HCT116 (cell line): ENCODE data around the gene NAGPA. TPM values are rescaled to one million over a fixed set of nuclear protein-coding genes. Genes with fewer than 3 reads are reported as not detected.

Experiments
- ATAC-seq: fragments of 200-7000 bp; cut with Tn5 transposase; 2 replicates; pipeline ENCODE4 v1.9.1; 2020; ENCODE audit warnings: mild to moderate bottlenecking, moderate library complexity
- BruUV-seq: library from RNA; stranded (reverse); fragments of 400-500 nt; replicated peaks from 2 replicates; lab custom pipeline; 2021; lab: Mats Ljungman, UMichigan
- CTCF ChIA-PET: fragments of 300-600 bp; sonication (Branson Sonifier 250); formaldehyde crosslinking; loops from one replicate; lab custom pipeline; 2021; ENCODE audit warnings: antibody characterized with exemption; lab: Charles Lee
- POLR2A ChIA-PET: fragments of 300-600, 350-600 bp; sonication (Branson Sonifier 250); formaldehyde crosslinking; loops from one replicate; lab custom pipeline; 2021; ENCODE audit warnings: antibody characterized with exemption; lab: Charles Lee
- RAD21 ChIA-PET, 2 experiments: fragments of 300-600 bp; sonication (Branson Sonifier 250); formaldehyde crosslinking; loops; one replicate each; lab custom pipeline; 2023; ENCODE audit warnings: low total read pairs in 2 of 2; ENCODE audit not compliant: uncharacterized antibody in 2 of 2, unreplicated experiment in 2 of 2, low non-redundant PET in 1 of 2; lab: Charles Lee
- DNase-seq: peaks from one replicate; pipeline ENCODE4 v3.0.0-alpha.2; 2010; ENCODE audit warnings: low read depth, low spot score
- H2AFZ ChIP-seq: fragments of 200-600 bp; shearing (Covaris generic), sonication (generic); 2 replicates; pipeline ENCODE4 v1.6.1; 2017; ENCODE audit warnings: low read depth, mixed run types, mixed read lengths, antibody characterized with exemption, low read length; ENCODE audit not compliant: poor library complexity, severe bottlenecking
- H3K27ac ChIP-seq: 2 replicates; pipeline ENCODE4 v1.5.1; 2012; ENCODE audit warnings: low read depth, low read length
- H3K27me3 ChIP-seq: fragments of 200-600 bp; sonication (generic); 2 replicates; pipeline ENCODE4 v1.6.1; 2016; ENCODE audit warnings: mixed run types, low read length, mixed read lengths; ENCODE audit not compliant: insufficient read depth
- H3K36me3 ChIP-seq, 2 experiments: fragments of 200-500 bp in 1 of 2; fragments of 200-600 bp in 1 of 2; sonication (Bioruptor generic) in 1 of 2; sonication (generic) in 1 of 2; 2 replicates each; pipeline versions ENCODE4 v1.5.1 to v1.6.1; 2014 to 2016; ENCODE audit warnings: low read length in 2 of 2, inconsistent platforms in 1 of 2, mixed read lengths in 1 of 2, mixed run types in 1 of 2; ENCODE audit not compliant: insufficient read depth in 2 of 2, control insufficient read depth in 1 of 2
- H3K4me1 ChIP-seq, 2 experiments: fragments of 200-600 bp in 1 of 2; sonication (generic) in 1 of 2; 2 replicates each; pipeline versions ENCODE4 v1.5.1 to v1.6.1; 2012 to 2017; ENCODE audit warnings: low read length in 2 of 2, inconsistent platforms in 1 of 2, mild to moderate bottlenecking in 1 of 2, mixed read lengths in 1 of 2, mixed run types in 1 of 2, moderate library complexity in 1 of 2; ENCODE audit not compliant: insufficient read depth in 2 of 2, control insufficient read depth in 1 of 2
- H3K4me2 ChIP-seq: fragments of 200-600 bp; sonication (generic); 2 replicates; pipeline ENCODE4 v1.6.1; 2017; ENCODE audit warnings: mixed run types, low read length, mixed read lengths
- H3K4me3 ChIP-seq, 2 experiments: fragments of 200-600 bp in 1 of 2; sonication (generic) in 1 of 2; replicated peaks in 1 of 2; 2 replicates each; pipeline ENCODE4 v1.5.1; 2011 to 2016; ENCODE audit warnings: low read length in 2 of 2, control low read depth in 1 of 2, low read depth in 1 of 2, mild to moderate bottlenecking in 1 of 2, mixed read lengths in 1 of 2, mixed run types in 1 of 2
- H3K79me2 ChIP-seq: fragments of 200-600 bp; sonication (generic); 2 replicates; pipeline ENCODE4 v1.6.1; 2017; ENCODE audit warnings: mild to moderate bottlenecking, mixed run types, low read length, moderate library complexity, mixed read lengths; ENCODE audit not compliant: insufficient read depth
- H3K9ac ChIP-seq: fragments of 200-600 bp; sonication (generic); 2 replicates; pipeline ENCODE4 v1.6.1; 2016; ENCODE audit warnings: low read length, mixed read lengths
- H3K9me2 ChIP-seq: fragments of 200-600 bp; sonication (generic), shearing (Covaris generic); 2 replicates; pipeline ENCODE4 v1.6.1; 2017; ENCODE audit warnings: mixed run types, mild to moderate bottlenecking, moderate library complexity; ENCODE audit not compliant: insufficient read depth
- H3K9me3 ChIP-seq, 2 experiments: fragments of 200-500 bp in 1 of 2; fragments of 200-600 bp in 1 of 2; sonication (Bioruptor generic) in 1 of 2; sonication (generic) in 1 of 2; 2 replicates each; pipeline ENCODE4 v1.6.1; 2014 to 2017; ENCODE audit warnings: low read length in 2 of 2, mixed read lengths in 2 of 2, inconsistent platforms in 1 of 2, low read depth in 1 of 2, mild to moderate bottlenecking in 1 of 2, mixed run types in 1 of 2, moderate library complexity in 1 of 2; ENCODE audit not compliant: control insufficient read depth in 1 of 2, insufficient read depth in 1 of 2
- H4K20me1 ChIP-seq: fragments of 200-600 bp; sonication (generic), shearing (Covaris generic); 2 replicates; pipeline ENCODE4 v1.6.1; 2017; ENCODE audit warnings: mixed run types, mild to moderate bottlenecking, moderate library complexity; ENCODE audit not compliant: insufficient read depth
- CBX3 ChIP-seq: IDR thresholded peaks from 2 replicates; pipeline ENCODE4 v1.6.1; 2012; ENCODE audit warnings: low read depth
- EGR1 ChIP-seq: IDR thresholded peaks from 2 replicates; pipeline ENCODE4 v1.6.1; 2012; ENCODE audit warnings: low read depth
- ELF1 ChIP-seq: IDR thresholded peaks from 2 replicates; pipeline ENCODE4 v1.6.1; 2012; ENCODE audit warnings: low read depth, borderline replicate concordance
- EZH2 ChIP-seq: fragments of 200-600 bp; sonication (generic); IDR thresholded peaks from 2 replicates; pipeline ENCODE4 v1.6.1; 2017; ENCODE audit warnings: antibody characterized with exemption, mixed run types
- EZH2phosphoT487 ChIP-seq: fragments of 200-600 bp; IDR thresholded peaks from 2 replicates; pipeline ENCODE4 v1.6.1; 2018; ENCODE audit warnings: antibody characterized with exemption, borderline replicate concordance
- FOSL1 ChIP-seq: IDR thresholded peaks from 2 replicates; pipeline ENCODE4 v1.6.1; 2012; ENCODE audit warnings: low read depth
- JUND ChIP-seq: IDR thresholded peaks from 2 replicates; pipeline ENCODE4 v1.6.1; 2012
- SIN3A ChIP-seq: IDR thresholded peaks from 2 replicates; pipeline ENCODE4 v1.6.1; 2012; ENCODE audit warnings: low read depth
- SP1 ChIP-seq: IDR thresholded peaks from 2 replicates; pipeline ENCODE4 v1.6.1; 2012; ENCODE audit warnings: low read depth
- SRF ChIP-seq: IDR thresholded peaks from 2 replicates; pipeline ENCODE4 v1.6.1; 2012; ENCODE audit warnings: low read depth
- YY1 ChIP-seq: IDR thresholded peaks from 2 replicates; pipeline ENCODE4 v1.6.1; 2011; ENCODE audit warnings: low read length, low read depth, moderate library complexity, mild to moderate bottlenecking; ENCODE audit not compliant: insufficient replicate concordance; ENCODE audit errors: extremely low read depth
- ZFX ChIP-seq: fragments of 450-650 bp; IDR thresholded peaks from 2 replicates; pipeline ENCODE4 v1.6.1; 2017
- ZNF274 ChIP-seq: fragments of 200-500 bp; sonication (Bioruptor generic); IDR thresholded peaks from 2 replicates; pipeline ENCODE4 v1.6.1; 2014; ENCODE audit warnings: mild to moderate bottlenecking, low read depth, low read length, inconsistent platforms
- intact Hi-C: fragments of 100-400 bp; cut with micrococcal nuclease; formaldehyde crosslinking; loops from 2 replicates; pipeline ENCODE4 v1.10.0; 2022
- total RNA-seq: library from RNA; stranded (reverse); gene quantifications from one replicate; pipeline ENCODE4 v1.2.1, GENCODE V29; 2021; ENCODE audit not compliant: unreplicated experiment
- TF ChIP-seq, protein P1 (sequence below): IDR thresholded peaks from 2 replicates; pipeline ENCODE4 v1.6.1; 2012; ENCODE audit warnings: low read depth
- TF ChIP-seq, protein P2 (sequence below): IDR thresholded peaks from 2 replicates; pipeline ENCODE4 v1.6.1; 2011; ENCODE audit warnings: mild to moderate bottlenecking, low read length, moderate library complexity; ENCODE audit not compliant: insufficient replicate concordance; ENCODE audit errors: extremely low read depth
- TF ChIP-seq, protein P3 (sequence below): IDR thresholded peaks from 2 replicates; pipeline ENCODE4 v1.6.1; 2012

The NAGPA gene
- total RNA-seq, 1 experiment from 2014 or later: 17.5 TPM

DNA sequence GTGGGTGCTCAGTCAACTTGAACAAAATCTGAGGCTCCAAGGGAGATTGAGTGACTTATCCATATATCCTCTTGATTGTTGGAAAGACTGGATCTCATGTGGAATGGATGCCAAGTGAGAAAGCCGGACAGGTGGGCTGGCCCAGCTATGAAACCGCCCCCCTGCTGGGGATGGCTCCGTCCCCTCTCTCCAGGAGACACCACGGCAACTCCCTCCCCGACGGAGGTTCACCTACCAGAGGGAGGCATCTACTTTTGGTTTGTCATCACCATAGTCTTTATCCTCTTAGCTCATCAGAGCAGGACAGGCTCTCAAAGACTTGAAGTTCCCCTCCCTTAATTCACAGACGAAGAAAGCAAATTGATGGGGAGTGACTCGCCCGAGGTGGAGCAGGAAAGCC is 36.1 kb upstream of the NAGPA start (continued):
- TF ChIP-seq, protein P1, sequence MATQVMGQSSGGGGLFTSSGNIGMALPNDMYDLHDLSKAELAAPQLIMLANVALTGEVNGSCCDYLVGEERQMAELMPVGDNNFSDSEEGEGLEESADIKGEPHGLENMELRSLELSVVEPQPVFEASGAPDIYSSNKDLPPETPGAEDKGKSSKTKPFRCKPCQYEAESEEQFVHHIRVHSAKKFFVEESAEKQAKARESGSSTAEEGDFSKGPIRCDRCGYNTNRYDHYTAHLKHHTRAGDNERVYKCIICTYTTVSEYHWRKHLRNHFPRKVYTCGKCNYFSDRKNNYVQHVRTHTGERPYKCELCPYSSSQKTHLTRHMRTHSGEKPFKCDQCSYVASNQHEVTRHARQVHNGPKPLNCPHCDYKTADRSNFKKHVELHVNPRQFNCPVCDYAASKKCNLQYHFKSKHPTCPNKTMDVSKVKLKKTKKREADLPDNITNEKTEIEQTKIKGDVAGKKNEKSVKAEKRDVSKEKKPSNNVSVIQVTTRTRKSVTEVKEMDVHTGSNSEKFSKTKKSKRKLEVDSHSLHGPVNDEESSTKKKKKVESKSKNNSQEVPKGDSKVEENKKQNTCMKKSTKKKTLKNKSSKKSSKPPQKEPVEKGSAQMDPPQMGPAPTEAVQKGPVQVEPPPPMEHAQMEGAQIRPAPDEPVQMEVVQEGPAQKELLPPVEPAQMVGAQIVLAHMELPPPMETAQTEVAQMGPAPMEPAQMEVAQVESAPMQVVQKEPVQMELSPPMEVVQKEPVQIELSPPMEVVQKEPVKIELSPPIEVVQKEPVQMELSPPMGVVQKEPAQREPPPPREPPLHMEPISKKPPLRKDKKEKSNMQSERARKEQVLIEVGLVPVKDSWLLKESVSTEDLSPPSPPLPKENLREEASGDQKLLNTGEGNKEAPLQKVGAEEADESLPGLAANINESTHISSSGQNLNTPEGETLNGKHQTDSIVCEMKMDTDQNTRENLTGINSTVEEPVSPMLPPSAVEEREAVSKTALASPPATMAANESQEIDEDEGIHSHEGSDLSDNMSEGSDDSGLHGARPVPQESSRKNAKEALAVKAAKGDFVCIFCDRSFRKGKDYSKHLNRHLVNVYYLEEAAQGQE: no peak
- TF ChIP-seq CBX3: no peak
- no peak for TF ChIP-seq YY1
- TF ChIP-seq EZH2: no peak
- TF ChIP-seq, all 23 proteins: peak for 0

DNA sequence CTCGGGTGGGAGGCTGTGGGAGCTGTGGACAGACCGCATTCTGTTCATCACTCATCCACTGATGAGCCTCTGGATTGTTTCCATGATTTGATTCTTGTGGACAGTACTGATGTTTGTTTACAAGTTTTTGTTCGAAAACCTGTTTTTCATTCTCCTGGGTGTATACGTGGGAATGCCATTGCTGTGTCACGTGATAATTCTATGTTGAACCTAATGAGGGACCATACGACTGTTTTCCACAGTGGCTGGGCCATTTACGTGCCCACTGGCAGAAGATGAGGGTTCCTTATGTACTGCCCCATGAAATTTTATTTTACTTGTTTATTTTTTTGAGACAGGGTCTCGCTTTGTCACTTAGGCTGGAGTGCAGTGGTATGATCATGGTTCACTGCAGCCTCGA is 35.3 kb upstream of the NAGPA start:
- intact Hi-C loops: no loop called here
- POLR2A ChIA-PET: no interaction called here
- Histone ChIP-seq H3K4me1 (peaks cover 4 to 16% of the 10 kb centered on the region in 2 experiments; a peak in 3 of 4 replicates), H3K4me3 (no peak overlapping the region), H3K4me2 (no peak overlapping the region), H3K36me3 (peaks cover 0 to 5% of the 10 kb centered on the region in 2 experiments; a peak in 1 of 4 replicates), H3K27me3 (peaks cover 14% of the 10 kb centered on the region; the same call in 1 of the 2 replicates), H3K79me2 (peaks cover 19% of the 10 kb centered on the region), H3K9ac (no peak overlapping the region), H3K9me2 (no peaks in the 10 kb centered on the region), H3K27ac (no peak overlapping the region), H3K9me3 (no peaks in the 10 kb centered on the region), H4K20me1 (no peaks in the 10 kb centered on the region), H2AFZ (no peak overlapping the region)
- DNase-seq: no peak
- CTCF ChIA-PET: no interaction called here
- no TSS peak for BruUV-seq
- no peak for ATAC-seq
- RAD21 ChIA-PET: no interaction called here
- TF ChIP-seq EZH2 (no peak), SIN3A (no peak), CBX3 (no peak), SRF (no peak), SP1 (no peak), ZNF274 (no peak), ELF1 (no peak), ZFX (no peak), EZH2phosphoT487 (no peak), FOSL1 (no peak), EGR1 (no peak), JUND (no peak), YY1 (no peak)
- TF ChIP-seq, protein P1: no peak
- TF ChIP-seq, protein P2, sequence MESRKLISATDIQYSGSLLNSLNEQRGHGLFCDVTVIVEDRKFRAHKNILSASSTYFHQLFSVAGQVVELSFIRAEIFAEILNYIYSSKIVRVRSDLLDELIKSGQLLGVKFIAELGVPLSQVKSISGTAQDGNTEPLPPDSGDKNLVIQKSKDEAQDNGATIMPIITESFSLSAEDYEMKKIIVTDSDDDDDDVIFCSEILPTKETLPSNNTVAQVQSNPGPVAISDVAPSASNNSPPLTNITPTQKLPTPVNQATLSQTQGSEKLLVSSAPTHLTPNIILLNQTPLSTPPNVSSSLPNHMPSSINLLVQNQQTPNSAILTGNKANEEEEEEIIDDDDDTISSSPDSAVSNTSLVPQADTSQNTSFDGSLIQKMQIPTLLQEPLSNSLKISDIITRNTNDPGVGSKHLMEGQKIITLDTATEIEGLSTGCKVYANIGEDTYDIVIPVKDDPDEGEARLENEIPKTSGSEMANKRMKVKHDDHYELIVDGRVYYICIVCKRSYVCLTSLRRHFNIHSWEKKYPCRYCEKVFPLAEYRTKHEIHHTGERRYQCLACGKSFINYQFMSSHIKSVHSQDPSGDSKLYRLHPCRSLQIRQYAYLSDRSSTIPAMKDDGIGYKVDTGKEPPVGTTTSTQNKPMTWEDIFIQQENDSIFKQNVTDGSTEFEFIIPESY: no peak
- TF ChIP-seq, protein P3, sequence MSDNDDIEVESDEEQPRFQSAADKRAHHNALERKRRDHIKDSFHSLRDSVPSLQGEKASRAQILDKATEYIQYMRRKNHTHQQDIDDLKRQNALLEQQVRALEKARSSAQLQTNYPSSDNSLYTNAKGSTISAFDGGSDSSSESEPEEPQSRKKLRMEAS: no peak
